Cortex of kidney (tissue), 1 donor: ENCODE data around the gene GATA5.

Experiments
- DNase-seq: peaks from one replicate; lab custom pipeline; 2025; lab: John Stamatoyannopoulos, UW

Gene GATA5

DNA sequence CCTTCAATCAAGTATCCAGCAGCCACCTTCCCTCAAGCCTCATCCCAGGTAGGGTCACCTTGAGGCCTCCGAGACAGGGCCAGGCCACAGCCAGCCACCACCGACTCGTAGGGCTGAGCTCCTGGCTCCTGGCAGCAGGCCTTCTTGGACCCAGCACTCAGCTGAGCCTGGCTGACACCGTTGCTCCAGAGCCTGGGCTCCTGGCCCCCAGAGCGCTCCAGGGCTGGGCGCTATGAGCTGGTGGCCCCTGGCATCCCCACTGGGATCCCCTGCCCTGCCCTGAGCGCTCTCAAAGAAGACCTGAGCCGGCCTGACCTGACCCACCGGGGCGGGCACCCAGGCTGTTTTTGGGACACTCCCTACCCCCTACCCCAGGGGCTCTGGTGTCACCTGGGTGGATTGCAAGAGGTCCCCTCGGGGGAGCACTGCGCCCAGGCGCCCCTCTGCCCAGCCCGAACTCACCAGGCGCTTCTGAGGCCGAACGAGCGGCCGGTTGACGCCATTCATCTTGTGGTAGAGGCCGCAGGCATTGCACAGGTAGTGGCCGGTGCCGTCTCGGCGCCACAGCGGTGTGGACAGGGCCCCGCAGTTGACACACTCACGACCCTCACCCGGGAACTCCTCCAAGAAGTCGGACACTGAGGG is 2.7 kb downstream of the GATA5 start:
- DNase-seq = no peak

DNA sequence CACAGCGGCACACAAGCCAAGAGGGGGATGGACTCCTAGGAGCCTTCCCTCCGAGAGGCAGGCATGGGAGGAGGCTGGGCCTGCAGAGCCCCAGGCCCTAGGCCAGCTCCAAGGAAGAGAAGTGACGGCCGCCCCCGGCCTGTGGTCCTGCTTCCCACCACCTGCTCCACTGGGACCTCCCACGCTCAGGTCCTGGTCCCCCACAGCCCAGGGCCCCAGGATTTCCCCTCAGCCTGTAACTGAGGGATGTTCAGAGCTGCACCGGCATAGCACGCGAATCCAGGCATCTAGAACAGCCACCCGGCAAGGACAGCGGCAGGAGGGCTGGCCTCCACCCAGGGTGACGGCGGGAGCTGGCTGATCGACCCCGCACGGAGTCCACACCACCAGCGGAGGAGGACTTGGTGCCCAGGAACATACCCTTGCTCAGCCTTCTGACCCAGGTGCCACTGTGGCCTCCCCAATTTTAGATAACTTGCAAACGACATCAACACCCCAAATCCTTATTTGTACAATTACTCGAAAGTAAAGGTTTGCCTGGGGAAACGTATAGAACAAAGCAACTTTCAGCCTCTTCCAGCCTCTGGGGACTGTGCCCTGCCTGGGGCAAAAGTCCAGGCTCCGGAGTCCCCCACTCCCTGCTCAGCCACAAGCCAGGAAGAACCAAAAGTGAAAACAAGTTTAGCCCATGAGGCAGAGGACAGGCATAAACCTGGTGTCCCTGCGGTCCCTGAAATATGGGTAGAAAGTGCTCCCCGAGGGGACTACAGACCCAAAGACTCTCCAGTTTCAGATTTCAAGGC is 3.5 kb downstream of the GATA5 start:
- no peak for DNase-seq

DNA sequence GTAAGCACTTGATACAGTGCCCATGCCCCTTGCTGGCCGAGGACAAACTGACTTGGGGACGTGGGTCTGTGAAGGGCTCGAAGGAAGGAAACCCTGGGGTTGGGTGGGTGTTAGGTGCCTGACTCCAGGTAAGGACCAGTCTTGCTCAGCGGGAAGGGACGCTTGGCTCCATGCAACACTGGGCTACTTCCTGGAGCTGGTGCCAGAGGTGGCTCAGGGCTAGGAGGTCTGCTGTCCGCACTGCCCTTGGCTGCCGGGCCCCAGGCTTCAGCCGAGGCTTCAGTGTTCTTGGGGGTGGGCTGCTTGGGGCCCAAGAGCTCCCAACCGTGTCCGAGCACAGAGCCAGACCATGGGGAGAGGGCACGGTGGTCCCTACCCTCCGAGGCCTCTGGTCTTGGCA is 5.3 kb downstream of the GATA5 start:
- no peak for DNase-seq

DNA sequence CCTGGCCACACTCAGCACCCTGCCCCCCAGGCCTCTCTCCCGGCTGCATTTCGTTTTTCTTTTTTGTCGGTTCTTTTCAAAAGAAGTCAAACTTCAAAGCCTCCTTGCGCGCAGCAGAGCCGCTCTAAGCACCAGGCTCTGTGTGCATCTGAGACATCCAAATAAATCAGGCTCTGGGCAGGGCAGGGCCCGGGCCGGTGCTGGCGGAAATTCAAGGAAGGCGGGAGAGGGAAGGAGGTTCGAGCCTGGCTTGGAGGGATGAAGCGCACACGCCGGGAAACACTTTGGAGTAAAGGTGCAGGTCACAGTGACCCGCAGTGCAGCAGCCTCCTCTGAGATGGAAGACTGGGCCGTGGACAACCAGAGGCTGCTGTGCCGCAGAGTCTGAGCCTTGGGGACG is 5.8 kb downstream of the GATA5 start:
- no peak for DNase-seq

DNA sequence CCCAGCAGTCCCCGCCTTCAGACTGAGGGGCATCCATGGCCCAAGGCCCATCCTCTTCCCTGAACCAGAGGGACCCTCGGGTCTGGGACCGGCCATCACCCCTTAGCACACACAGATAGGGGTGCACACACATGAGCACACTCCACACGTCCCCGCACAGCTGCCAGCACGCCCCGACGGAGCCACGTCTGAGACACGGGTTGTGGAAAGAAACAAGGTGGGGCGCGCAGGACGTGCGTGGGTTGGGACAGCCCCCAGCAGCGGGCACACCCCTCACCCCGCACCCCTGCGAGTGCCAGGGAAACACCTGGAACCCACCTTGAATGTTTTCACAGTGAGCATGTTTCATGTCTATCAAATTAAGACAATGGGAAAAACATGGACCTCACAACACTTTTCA is 6.4 kb downstream of the GATA5 start:
- no peak for DNase-seq

DNA sequence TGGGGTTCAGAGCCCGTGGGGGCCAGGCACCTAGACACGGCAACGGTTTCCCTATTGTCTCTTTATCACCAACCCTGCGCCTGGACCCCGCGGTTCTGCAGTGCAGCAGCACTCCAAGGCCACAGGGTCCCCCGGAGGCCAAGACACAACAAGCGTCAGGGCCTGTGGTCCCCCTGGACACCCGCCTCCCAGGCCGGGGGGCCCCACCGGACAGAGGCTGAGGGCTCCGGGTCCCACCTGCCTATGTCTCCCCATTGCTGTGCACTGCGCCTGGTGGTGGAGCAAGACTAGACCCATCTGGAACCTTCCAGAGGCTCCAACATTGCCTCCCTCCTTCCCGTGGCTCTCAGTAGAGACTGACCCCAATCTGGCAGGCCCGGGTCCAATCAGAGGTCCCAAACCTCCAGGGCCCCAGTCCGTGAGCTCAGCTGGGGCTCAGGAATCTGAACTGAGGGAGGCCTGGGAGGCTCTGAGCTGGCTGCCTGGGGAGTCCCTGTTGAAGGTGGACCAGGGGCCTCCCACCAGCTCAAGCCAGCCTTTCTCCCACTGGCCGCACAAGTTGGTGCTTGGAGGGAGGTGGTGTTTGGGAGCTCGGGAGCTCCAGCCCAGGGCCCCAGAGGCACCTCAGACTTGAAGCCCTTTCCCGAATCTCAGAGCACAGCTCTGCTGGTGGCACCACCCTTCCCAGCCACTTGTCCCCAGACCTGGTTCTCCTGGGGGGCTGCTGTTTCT is 8.8 kb downstream of the GATA5 start:
- DNase-seq = no peak

DNA sequence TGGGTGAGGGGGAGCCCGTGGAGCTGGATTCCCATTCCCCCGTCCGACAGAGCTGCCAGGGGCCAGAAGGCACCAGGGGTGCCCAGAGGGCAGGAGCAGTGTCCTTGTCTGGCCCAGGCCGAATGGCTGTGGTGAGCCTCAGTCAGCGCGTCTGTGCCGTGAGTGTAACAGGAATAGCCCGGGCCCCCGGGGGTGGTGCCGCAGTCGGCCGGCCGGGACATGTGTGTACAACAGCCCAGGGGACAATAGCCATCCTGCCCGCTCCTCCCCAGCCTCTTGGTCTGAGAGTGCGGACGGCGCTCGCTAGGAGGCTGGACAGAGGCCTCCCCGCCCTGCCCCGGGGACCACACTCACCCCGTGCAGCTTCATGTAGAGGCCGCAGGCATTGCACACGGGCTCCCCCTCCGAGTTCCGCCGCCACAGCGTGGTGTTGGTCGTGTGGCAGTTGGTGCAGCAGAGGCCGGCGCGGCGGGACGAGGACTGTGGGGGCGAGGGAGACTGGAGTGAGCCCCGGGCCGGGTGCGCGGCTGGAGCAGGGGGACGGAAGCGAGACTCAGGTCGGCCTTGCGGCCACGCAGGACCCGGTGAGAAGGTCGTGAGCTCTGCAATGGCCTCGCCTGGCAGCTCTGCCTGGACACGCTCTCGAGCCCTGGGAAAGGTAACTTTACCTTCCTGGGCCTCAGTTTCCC is 9.6 kb downstream of the GATA5 start:
- no peak for DNase-seq

DNA sequence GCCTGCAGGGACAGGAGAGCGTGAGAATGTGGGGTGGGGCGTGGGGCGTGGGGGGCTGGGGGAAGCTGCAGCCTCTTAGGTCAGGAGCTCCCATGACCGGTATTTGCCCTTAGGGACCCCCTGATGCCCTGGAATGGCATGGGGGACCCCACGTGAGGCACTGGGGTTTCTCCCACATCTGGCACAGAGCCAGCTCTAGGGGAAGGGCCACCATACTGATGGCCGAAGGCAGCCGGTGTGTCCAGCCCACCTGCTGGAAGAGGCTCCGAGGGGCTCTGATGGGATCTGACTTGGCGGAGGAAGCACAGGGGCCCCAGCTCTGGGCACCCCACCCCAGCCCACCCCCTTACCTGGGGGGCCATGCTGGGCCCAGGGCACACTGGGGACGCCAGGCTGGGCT is 10.8 kb downstream of the GATA5 start:
- DNase-seq = no peak

DNA sequence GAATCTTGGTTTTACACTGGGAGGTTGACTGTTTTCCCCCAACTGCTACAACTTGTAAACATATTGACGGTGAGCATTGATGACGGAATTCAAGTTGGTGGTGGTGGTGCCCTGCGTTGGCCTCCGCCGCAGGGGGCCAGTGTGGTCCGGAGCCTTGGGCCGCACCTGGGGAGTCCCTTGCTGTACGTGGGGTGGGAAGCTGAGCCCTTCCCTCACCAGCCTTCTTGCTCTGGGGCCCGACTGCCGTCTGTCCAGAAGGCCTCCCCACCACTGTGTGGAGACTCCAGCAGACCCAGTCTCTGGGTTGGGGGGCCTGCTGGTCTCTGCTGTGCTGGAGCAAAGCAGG is 11.4 kb downstream of the GATA5 start:
- DNase-seq = no peak

DNA sequence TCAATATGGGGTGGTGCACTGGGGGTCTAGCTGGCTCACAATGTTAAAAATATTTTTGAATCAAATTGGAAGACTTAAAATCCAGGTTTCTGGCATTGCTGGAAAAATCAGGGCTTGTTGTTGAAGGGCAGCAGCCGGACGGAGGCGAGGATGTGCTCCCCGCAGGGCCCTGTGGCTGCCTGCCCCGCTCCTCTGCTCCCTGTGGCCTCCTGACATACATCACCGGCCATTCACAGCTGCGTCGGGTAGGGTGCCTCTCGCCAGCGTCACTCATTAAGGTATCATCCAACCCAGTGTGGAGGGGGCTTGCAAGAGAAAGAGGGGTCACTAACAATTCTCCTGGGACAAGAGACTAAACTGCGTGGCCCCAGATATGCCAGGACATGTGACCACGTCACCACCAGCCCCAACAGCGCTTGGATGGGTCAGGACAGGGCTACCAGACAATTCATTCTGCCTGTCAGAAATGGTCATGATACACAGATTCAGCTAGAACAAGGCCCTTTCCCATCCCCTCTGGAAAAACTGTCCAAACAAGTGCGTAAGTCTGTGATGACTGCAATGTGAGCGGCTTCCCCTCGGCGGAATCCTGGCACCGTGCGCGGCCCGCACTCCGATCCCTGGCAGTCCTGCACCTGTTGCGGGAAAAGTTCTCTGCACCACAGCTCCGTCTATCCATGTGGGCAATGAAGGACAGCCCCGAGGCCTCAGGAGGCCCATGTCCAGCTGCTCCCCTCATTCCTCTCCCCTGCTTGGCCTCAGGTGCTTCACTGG is 12.0 kb downstream of the GATA5 start:
- no peak for DNase-seq

DNA sequence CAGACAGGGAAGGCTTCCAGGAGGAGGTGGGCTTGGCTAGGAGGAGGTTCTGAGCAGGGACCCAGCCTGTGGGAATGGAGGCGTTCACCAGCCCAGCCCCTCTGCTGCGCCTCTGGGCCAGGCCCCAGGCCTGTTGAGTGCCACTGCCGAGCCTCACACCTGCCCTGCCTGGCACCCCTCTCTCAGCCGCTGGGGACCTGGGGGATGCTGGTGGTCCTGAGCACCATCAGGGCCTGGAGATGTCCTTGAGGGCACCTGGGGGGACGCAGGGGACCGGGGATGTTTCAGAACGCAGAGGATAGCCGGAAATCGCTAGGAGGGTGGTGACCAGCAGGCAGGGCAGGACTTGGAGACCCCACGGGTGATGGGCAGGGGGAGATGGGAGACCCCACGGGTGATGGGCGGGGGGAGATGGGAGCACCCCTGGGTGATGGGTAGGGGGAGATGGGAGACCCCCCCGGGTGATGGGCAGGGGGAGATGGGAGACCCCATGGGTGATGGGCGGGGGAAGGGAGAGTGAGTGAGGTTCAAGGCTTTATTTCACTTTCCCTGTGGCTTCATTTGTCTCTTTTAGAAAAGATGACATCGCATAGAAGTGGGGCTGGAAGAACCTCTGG is 12.7 kb downstream of the GATA5 start:
- no peak for DNase-seq

DNA sequence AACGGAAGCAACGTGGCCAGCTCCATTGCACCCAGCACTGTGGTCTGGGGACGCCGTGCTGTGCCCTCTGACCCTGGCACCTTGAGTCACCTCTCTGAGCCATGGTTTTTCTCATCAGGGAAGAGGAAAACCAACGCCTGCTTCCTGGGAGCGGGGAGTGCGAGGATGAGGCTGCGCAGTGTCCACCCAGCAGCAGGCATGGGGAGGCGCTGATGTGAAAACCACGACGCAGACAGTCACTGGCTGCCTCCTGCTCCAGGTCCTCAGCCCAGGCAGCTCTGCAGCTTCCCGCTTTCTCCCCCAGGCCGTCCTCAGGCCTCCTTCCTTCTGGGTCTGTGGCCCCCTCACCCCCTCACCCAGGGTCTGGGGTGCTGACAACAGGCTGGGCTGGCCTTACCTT is 14.0 kb downstream of the GATA5 start:
- DNase-seq = no peak

DNA sequence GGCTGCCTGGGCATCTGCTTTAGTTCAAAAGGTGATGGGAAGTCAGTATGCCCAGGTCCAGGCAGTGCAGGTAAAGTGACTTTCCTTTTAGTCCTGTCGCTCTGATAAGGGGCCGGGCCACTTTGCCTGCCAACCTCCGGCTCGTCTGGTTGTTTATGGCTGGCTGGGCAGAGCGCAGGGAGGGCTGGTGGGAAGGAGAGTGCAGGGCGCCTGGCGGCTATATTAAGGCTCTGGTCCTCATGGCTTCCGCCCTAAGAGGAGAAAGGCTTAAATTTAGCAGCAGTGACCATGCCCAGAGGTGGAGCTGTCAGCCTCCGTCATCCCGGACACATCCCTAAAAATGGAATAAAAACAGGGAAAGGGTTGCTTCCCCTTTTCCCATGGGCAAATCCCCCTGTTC is 14.6 kb downstream of the GATA5 start:
- DNase-seq = no peak

DNA sequence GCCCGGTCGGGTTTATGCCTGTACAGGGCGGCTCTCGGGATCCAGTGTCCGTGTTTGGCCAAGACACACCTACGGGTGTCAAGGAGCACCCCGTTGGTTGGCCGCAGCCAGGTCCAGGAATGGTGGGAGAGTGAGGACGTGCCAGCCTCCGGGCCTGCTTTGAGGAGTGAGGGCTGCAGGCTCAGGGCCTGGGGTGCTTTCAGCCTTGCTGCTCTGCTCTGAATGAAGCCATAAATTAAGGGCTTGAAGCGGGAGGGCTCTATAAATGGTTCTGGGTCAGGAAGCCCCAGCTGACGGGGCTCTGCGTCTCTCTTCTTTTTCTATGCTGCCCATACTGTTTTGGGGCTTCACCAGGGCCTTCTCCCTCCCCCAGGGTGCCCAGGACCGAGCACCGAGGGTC is 15.1 kb downstream of the GATA5 start:
- no peak for DNase-seq

DNA sequence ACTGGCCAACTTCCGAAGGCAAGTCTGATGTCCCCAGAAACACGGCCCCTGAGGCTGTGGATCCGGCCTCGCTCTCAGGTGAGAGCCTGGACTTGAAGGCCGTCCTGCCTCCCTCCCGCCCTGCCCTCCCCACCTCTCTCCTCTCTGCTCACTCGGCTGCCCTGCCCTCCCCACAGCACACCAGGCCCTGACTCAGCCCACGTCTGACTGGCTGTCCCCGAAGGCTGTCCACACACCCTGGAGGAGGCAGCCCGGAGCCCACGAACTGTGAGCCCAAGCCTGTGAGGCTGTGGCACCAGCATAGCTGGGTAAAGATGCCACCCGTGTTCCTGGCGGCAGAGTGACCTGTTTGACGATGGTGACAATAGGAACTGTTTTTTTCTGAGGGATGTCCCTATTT is 16.3 kb downstream of the GATA5 start:
- DNase-seq = no peak

DNA sequence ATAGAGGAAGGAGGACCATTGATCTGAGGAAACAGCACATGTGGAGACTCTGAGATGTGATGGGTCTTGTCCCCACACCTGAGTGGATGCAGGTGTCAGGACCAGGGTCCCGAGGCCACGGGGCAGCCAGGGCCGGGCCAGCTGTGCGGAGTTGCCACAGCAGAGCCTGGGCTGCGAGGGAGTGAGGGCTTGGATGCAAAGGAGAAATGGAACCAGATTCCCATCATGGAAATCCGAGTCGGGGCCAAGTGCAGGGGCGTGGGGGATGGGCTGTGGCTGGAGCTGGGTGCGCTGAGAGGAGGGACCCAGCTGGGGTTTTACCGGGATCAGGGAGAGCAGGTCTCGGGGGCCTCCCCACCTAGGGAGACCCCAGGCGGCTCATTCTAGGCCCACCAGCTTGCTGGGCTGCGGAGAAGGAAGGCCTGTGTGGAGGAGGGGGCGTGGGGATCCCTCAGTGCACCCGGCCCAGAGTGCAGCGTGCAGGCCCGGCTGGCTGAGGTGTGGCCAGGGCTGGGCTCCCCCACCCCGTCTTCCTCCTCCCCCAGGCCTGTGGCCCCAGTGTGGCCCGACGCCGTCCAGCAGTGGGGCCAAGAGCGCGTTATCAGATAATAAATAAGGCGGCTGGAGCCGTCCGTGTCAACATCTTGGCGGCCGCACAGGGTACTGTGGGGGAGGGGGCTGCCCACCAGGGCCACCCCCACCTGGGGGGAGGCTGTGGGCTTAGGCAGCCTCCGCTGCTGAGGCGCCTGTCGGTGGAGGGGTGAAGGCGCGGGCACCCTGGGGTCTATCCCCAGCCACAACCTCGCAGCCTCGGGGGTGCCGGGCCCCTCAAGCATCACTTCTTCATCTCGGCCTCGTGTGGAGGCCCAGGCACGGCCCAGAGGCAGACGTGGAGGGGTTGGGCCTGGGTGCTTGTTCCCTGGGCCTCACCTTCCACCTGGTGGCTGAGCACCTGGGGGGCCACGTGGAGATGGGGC is 17.2 kb downstream of the GATA5 start:
- DNase-seq = no peak

DNA sequence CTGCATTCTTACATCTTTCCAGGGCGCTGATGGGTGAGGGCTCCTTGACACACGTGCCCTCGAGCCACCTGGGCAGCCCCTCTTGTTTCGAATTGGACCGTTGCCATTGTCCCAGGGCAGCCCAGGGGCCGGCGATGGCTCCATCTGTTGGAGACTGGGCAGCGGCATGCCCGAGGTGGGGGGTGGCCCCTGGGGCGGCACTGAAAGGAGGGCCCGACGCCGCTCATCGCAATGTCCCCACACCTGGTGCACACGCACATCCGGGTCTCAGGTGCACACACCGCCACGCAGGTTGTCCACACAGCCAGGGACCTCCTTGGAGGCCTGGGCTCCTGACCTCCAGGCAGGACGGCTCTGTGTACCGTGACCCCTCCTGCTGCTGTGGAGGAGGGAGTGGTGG is 18.0 kb downstream of the GATA5 start:
- DNase-seq = no peak

DNA sequence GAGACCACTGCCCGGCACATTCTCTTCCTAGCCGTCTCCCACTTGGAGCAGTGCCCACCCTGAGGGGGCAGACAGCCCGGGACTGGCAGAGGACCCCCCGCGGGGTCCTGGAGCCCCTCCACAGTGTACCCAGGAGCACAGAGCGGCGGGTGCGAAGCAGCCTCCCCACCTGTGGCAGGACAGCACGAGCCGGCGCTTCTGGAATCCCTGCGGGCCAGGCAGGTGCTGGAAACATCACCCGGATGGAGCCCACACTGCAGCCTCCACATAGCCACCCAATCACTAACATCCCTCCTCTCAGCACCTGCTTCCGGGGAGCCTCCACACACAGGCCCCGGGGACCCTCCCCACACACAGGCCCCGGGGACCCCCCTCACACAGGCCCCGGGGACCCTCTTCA is 18.7 kb downstream of the GATA5 start:
- no peak for DNase-seq

DNA sequence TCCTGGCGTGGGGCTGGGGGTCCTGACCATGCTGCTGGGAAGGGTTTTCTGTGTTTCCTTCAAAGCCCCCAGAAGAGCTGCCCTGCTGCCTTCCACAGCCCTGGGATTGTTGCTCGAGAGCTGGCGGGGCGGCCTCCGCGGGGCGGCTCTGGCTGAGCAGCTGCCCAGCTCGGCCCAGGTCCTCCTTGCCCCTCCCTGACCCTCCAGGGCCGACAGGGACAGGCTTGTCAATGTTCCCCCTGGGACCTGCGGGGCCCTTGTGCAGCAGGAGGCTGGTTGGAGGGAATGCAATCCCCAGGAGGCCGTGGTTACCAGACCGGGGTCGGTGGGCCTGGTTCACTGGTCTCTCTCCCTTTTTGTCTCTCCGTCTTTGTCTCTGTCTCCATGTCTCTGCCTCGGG is 19.9 kb downstream of the GATA5 start:
- DNase-seq = no peak

DNA sequence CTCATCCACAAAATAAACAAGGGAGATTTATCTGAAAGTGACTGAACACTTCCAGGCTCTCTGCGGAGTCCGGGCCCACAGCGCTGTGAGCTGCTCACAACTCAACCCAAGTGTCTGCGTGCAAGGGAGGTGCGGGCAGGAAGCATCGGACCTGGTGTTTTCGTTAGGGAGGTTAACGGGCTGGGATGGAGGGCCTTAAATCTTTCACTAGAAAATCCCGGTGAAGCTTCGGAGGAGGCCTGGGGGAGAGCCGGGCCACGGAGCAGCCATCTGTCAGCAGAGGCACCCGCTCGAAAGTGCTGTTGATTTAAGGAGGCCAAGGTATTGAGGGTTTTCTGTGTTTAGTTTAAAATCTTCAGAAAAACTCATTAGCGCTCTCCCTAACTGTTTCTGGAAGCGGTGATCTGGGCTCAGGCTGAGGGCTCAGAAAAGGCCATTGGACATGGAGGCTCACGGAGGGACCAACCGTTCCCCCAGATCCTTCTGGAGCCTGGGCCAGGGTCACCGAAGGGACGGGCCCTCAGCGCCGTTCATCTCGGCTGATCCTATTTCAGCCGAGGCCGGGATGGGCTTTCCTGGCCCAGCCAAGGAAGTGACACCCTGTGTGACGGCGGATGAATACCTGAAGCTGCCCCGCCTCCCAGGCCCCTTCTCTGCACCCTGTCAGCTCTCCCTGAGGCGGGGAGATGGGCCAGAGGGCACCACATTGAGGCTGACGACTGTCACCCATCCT is 20.7 kb downstream of the GATA5 start:
- no peak for DNase-seq
